Stimulated activated CD4-positive, alpha-beta T cell treated with anti-CD3 and anti-CD28 coated beads, TNF-alpha, amount 100 ng/mL, for 1 hour (primary cell): ENCODE measurements around the gene PXT1.

Source experiments
- DNase-seq, 3 donors: peaks; one replicate each; pipeline ENCODE4 v3.0.0-alpha.2; 2020; ENCODE audit warnings: low read depth in 3 of 3, low spot score in 1 of 3

PXT1 gene

GRCh38 chr6:36392621-36393020 lies 50.0 kb downstream of the PXT1 start:
- no peak for DNase-seq

- no peak for DNase-seq
Measured at GRCh38 chr6:36389353-36389752, 53.3 kb downstream of the PXT1 start.

DNA sequence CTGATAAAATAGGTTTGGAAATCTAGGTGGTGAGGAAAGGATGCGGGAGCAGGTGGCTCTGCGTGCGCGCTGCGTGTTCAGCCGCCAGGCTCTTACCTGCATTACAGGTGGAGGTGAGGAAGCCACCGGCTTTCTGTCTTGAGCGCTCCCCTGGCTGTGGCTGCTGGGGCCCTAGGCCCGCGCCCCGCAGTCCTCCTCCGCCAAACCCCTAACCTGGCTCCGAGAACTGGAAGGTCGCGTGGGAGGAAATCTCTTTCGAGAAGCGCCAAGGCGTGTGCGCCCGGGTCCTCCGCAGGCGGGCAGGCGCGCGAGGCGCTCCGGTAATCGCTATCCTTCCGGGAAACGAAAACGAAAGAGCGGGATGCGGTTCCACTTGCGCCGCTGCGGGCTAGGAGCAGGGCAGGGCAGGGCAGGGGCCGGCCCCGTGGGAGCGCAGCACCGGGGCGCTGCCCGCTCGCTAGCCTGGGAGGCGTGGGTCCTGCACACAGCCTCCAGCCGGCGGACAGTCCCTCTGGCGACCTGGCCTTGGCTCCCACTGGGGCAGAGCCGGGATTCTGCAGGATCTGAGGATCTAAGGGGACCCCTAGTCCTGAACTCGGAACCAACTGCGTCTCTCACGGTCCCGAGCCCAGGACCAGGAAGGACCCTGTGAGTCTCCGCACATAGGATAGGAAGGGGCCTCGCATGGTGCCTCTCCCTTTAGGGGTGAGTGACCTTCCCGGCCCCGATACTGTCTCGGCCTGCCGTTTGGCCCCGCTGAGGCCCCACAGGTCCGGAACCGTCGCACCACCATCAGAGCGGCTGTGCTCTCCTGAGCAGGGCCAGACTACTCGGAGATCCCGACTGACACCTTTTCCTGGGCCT lies 55.0 kb downstream of the PXT1 start, which contains the start of gene ETV7:
ETV7 (minus strand) TSS at position 230 of the 864 bp plus-strand sequence; CDS start at position 102, 128 bp downstream.
- DNase-seq = no peak

- DNase-seq = no peak
Measured at GRCh38 chr6:36386495-36387439, 55.9 kb downstream of the PXT1 start.

GRCh38 chr6:36384095-36384494 lies 58.6 kb downstream of the PXT1 start:
- DNase-seq = no peak

GRCh38 chr6:36383606-36384005 lies 59.0 kb downstream of the PXT1 start:
- DNase-seq = no peak

- no peak for DNase-seq
Measured at GRCh38 chr6:36382976-36383375, 59.7 kb downstream of the PXT1 start.

- DNase-seq = no peak
Measured at GRCh38 chr6:36381502-36382389, 60.9 kb downstream of the PXT1 start.

- no peak for DNase-seq
Measured at GRCh38 chr6:36380166-36380565, 62.5 kb downstream of the PXT1 start.

DNA sequence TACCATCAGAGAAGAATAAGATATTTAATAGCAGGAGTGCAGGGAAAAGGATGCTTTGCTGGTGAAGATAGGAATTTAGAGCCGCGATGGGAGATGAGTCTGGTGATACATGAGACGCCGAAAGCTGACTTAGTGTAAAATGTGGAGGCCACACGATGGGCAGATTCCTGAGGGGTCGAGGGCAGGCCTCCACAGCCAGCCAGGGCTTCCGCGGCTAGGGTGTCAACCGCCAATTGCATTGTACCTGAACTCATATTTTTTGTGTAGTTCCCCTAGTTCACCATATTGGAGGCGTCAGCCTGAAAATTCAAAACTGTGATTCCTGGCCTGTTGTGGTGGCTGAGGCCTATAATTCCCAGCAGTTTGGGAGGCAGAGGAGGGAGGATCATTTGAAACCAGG lies 63.7 kb downstream of the PXT1 start:
- no peak for DNase-seq

GRCh38 chr6:36378243-36378920 lies 64.3 kb downstream of the PXT1 start:
- no peak for DNase-seq

DNA sequence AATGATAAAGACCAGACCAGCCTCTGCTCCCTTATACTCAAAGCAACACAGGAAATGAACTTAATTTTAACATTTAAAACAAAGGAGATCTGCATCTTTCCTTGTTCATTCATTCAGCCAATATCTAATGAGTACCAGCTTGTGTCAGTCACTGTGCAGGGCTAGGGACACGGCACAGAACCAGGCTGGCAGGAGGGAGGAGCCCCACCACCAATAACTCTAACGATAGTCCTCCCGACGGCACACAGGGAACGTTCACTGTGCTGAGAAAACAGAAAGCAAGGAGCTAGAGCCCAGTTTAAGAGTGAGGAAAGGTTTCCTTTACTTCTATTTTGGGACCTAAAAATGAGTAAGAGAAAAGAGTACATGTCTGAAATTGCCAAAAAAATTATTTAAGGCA lies 65.1 kb downstream of the PXT1 start:
- DNase-seq = no peak

GRCh38 chr6:36376742-36377141 lies 65.9 kb downstream of the PXT1 start:
- DNase-seq = no peak

DNA sequence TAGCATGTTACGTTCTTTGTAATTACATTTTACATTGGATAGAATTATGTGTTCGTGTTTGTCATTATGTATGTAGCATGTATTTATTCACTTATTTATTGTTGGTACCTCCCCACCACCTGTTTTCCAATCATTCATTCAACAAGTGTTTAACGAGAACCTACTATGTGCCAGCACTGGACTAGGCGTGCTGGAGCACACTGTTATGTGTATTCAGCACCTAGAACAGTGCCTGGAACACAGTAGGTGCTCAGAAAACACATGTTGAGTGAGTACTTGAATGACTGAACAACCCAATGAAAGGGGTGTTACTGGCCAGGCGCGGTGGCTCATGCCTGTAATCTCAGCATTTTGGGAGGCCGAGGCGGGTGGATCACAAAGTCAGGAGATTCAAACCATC lies 66.5 kb downstream of the PXT1 start:
- DNase-seq = no peak

DNA sequence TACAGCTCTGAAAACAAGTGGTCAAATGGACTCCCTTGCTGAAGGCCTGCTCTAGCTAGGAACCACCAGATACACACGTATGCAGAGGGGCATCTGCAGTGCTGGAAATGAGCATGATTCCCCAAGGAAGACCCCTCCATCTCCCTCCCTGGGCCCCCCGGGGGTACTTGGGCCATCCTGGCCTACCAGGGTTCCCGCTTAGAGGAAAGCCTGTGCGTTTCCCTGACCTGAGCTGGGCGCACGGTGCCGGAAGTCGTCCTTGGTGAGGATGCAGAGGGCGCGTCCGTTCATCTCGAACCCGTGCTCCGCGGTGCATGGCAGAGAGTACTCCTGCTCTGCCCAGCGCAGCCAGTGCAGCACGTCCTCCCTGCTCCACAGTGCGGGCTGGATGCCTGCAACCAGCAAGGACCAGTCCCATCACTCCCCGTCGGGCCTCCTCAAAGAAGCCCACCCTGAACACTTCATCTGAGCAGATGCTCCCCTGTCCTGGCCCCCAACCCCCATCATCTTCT lies 67.0 kb downstream of the PXT1 start:
- DNase-seq = no peak

GRCh38 chr6:36374972-36375371 lies 67.7 kb downstream of the PXT1 start:
- no peak for DNase-seq

- DNase-seq = no peak
Measured at GRCh38 chr6:36374194-36374593, 68.5 kb downstream of the PXT1 start.

GRCh38 chr6:36373368-36374019 lies 69.2 kb downstream of the PXT1 start:
- no peak for DNase-seq

- DNase-seq = no peak
Measured at GRCh38 chr6:36372088-36372487, 70.6 kb downstream of the PXT1 start.

DNA sequence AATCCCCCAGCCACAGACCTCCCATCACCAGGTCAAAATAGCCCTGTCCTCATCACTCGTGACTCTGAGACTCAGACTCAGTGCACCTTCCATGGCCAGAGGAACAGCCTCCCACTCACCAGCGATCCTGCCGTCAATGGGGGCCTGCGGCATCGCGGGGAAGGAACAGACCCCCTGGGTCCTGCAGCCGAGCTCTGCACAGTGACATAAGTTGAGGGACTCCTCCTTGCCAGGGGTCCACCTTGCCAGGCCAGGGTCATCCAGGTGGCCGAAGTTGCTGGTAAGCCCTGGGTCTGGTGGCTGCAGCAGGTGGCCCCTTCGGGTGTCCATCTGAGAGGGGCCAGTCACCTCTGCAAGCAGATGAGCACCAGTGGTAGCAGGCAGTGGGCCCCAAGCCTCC lies 71.4 kb downstream of the PXT1 start:
- no peak for DNase-seq
